GM18858 (cell line): ENCODE measurements around the gene NFIB.
A peak's percentile ranks its signal among the peaks of the same experiment; 100 is the strongest.

Experiments
- ATAC-seq: cut with Tn5 transposase; IDR thresholded peaks from one replicate; pipeline ENCODE4 v1.9.1; 2021; ENCODE audit not compliant: unreplicated experiment

The NFIB gene

GRCh38 chr9:14313951-14314423, at the start of gene NFIB:
Gene NFIB (minus strand): TSS chr9:14314141. CDS start chr9:14313511, 630 bp downstream.
- ATAC-seq = no peak

- ATAC-seq = no peak
These were observed 48.2 kb upstream of the NFIB start for GRCh38 chr9:14362175-14362574.

GRCh38 chr9:14361074-14361473, 47.1 kb upstream of the NFIB start:
- no peak for ATAC-seq

GRCh38 chr9:14358523-14358922, 44.6 kb upstream of the NFIB start:
- ATAC-seq = no peak

GRCh38 chr9:14356351-14357265, 42.7 kb upstream of the NFIB start:
- no peak for ATAC-seq

GRCh38 chr9:14354201-14354600, 40.3 kb upstream of the NFIB start:
- no peak for ATAC-seq

- peak; percentile 88 for ATAC-seq
These were observed 39.5 kb upstream of the NFIB start for GRCh38 chr9:14353222-14354056.

- ATAC-seq = no peak
These were observed 38.6 kb upstream of the NFIB start for GRCh38 chr9:14352503-14352902.

GRCh38 chr9:14351221-14351836, 37.4 kb upstream of the NFIB start:
- no peak for ATAC-seq

- no peak for ATAC-seq
These were observed 36.8 kb upstream of the NFIB start for GRCh38 chr9:14350754-14351153.

GRCh38 chr9:14350349-14350728, 36.4 kb upstream of the NFIB start:
- no peak for ATAC-seq

GRCh38 chr9:14349447-14350348, 35.8 kb upstream of the NFIB start:
- ATAC-seq = no peak

- ATAC-seq = no peak
These were observed 35.2 kb upstream of the NFIB start for GRCh38 chr9:14349146-14349446.

- ATAC-seq = no peak
These were observed 34.6 kb upstream of the NFIB start for GRCh38 chr9:14348373-14349145.

- ATAC-seq = no peak
These were observed 34.1 kb upstream of the NFIB start for GRCh38 chr9:14348123-14348372.

GRCh38 chr9:14347406-14348122, 33.6 kb upstream of the NFIB start:
- ATAC-seq = no peak

GRCh38 chr9:14346811-14347405, 33.0 kb upstream of the NFIB start:
- ATAC-seq = no peak

GRCh38 chr9:14346231-14346791, 32.4 kb upstream of the NFIB start:
- no peak for ATAC-seq
